Kidney (tissue), 14 donors: ENCODE data around the gene ACSBG1. TPM values are rescaled to one million over a fixed set of nuclear protein-coding genes. Genes with fewer than 3 reads are reported as not detected.
A peak's percentile ranks its signal among the peaks of the same experiment; 100 is the strongest.

Source experiments
- DNase-seq, 5 donors: peaks; one replicate each; pipeline ENCODE4 v3.0.0-alpha.2; 2013 to 2020
- FAIRE-seq: peaks from 2 replicates; lab custom pipeline; 2012; peaks lifted over from hg19 to GRCh38; lab: Jason Lieb, UNC
- H3K27ac ChIP-seq, 2 donors: one replicate each; pipeline ENCODE4 v1.7.0; 2013; ENCODE audit warnings: low read depth in 2 of 2, low read length in 2 of 2, inconsistent platforms in 1 of 2
- H3K27me3 ChIP-seq: one replicate; pipeline ENCODE4 v1.7.1; 2013; ENCODE audit warnings: low read length, inconsistent platforms; ENCODE audit not compliant: control insufficient read depth, insufficient read depth
- H3K36me3 ChIP-seq, 3 donors: one replicate each; pipeline versions ENCODE4 v1.7.0 to v1.7.1; 2013; ENCODE audit warnings: low read length in 3 of 3, control low read depth in 1 of 3, inconsistent platforms in 1 of 3; ENCODE audit not compliant: insufficient read depth in 3 of 3, control insufficient read depth in 2 of 3
- H3K4me1 ChIP-seq, 3 donors: one replicate each; pipeline versions ENCODE4 v1.7.0 to v1.7.1; 2013; ENCODE audit warnings: low read length in 3 of 3, inconsistent platforms in 1 of 3, low read depth in 1 of 3; ENCODE audit not compliant: control insufficient read depth in 2 of 3, insufficient read depth in 2 of 3
- H3K4me3 ChIP-seq, 3 donors: one replicate each; pipeline versions ENCODE4 v1.7.0 to v1.8.1; 2013; ENCODE audit warnings: low read length in 3 of 3, control low read depth in 1 of 3, inconsistent platforms in 1 of 3
- H3K9ac ChIP-seq, 3 donors: one replicate each; pipeline versions ENCODE4 v1.7.0 to v1.7.1; 2013; ENCODE audit warnings: low read length in 3 of 3, control low read depth in 1 of 3, inconsistent platforms in 1 of 3
- H3K9me3 ChIP-seq, 3 donors: one replicate each; pipeline versions ENCODE4 v1.7.0 to v1.7.1; 2013; ENCODE audit warnings: low read length in 3 of 3, control low read depth in 1 of 3, inconsistent platforms in 1 of 3; ENCODE audit not compliant: control insufficient read depth in 2 of 3, insufficient read depth in 1 of 3
- CTCF ChIP-seq: IDR thresholded peaks from 3 replicates; pipeline ENCODE4 v1.5.1; 2012; ENCODE audit warnings: mild to moderate bottlenecking, moderate library complexity, borderline replicate concordance; ENCODE audit not compliant: insufficient read depth; ENCODE audit errors: extremely low read depth
- intact Hi-C: fragments of 100-400 bp; cut with DNase I; formaldehyde crosslinking; loops from one replicate; pipeline ENCODE4 v1.11.1; 2022
- polyA plus RNA-seq: library from polyadenylated mRNA; stranded (reverse); fragments of 350-450 nt; fragmentation: Illumina TruSeq; extraction: RNeasy Lipid Tissue Mini Kit (QIAGEN cat#74804); gene quantifications from one replicate; pipeline ENCODE4 v1.2.3, GENCODE V29; 2014; ENCODE audit warnings: low read depth, low replicate concordance; ENCODE audit not compliant: insufficient read depth
- total RNA-seq: library from RNA; stranded (reverse); fragmentation: NEBNext Ultra II Directional; extraction: Animal tissue kit (Norgen Biotek cat#: 25700); gene quantifications from one replicate; pipeline ENCODE4 v1.2.1, GENCODE V29; 2021
- donor health status: control.
- donor health status: control.
- donor health status: control.
- donor health status: control.
- donor health status: control.
- donor health status: DM: yes; HTN: yes; CAD: no.
- donor health status: Normal renal cell carcinoma (clear cell type).

ACSBG1 gene
- total and polyA plus RNA-seq, 2 donors from 2014 or later = 0.13 to 0.86 TPM

DNA sequence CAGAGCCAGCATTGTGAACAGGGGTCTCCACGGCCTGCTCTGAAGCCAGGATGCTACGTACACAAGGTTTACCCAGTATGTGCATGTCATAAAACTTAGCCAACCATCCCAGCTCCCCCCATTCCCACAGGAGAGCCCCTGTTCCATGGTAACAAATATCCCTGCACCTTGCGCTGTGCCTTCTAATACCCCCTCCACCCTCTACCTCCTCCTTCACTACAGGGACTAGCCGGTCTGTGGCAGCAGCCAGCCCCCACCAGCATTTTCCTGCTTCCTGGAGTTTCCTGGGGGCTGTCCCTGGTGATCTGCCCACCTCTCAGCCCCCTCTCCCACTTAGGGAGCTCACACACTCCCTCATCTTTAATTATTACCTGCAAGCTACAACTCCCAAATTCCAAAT is 20.4 kb downstream of the ACSBG1 start:
- DNase-seq (peak in 2 of 5 donors; percentile 9 to 10), FAIRE-seq (no peak)
- peaks cover 0 to 8% (median 0%) of the 10 kb centered on the region in 3 donors for H3K4me1 ChIP-seq
- H3K9ac ChIP-seq = no peak overlapping the region
- no peak overlapping the region for H3K4me3 ChIP-seq
- TF ChIP-seq CTCF = no peak
- H3K9me3 ChIP-seq = no peaks in the 10 kb centered on the region
- H3K36me3 ChIP-seq = no peaks in the 10 kb centered on the region
- no peak overlapping the region for H3K27ac ChIP-seq
- H3K27me3 ChIP-seq = no peaks in the 10 kb centered on the region
- intact Hi-C loops = no loop called here

GRCh38 chr15:78213425-78213750 is 21.0 kb downstream of the ACSBG1 start:
- Histone ChIP-seq H3K4me1 (peaks cover 0 to 8% (median 0%) of the 10 kb centered on the region in 3 donors), H3K36me3 (no peaks in the 10 kb centered on the region), H3K9ac (no peak overlapping the region), H3K27me3 (no peaks in the 10 kb centered on the region), H3K27ac (no peak overlapping the region), H3K4me3 (no peak overlapping the region), H3K9me3 (no peaks in the 10 kb centered on the region)
- TF ChIP-seq CTCF = no peak
- intact Hi-C loops = no loop called here
- peak in 1 of 5 donors; percentile 57 for DNase-seq
- no peak for FAIRE-seq

DNA sequence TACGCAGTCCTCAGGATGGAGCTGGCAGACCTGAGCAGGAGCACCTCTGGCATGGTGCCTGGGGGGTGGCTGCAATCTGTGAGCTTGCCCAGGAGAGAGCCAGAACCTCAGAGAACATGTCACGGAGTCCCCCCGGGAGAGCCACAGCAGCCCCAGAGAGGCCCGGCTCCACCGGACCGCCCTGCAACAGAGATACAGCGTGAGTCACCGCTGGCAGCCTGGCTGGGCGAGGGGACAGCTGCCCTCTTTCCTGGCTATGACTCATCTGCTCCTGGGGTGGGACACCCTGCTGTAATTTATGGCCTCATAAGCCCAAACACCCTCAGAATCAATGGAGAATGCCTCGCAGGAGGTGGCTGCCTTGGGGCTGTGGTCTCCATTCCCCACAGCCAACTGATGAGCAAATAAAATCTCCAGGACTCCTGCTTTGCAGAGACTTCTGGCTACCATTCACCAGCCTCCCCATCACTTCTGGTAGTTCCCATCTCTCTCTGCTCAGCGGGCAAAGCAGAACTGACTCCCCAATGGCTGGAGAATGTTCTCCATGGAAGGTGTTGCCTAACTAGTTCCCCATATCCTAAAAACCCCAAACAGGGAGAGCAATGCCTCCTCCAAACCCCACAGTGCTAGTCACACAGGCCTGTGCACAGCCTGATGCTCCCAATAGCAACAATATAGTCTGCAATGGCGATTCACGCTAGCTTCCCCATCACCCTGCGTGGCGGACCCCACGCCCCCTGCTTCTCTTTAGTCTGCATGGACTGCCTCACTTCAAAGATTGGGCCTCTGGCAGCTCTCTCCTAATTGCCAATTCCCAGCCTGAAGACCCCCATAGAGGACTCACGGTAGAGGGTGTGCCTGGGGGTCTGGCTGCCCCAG is 21.6 kb downstream of the ACSBG1 start:
- no peaks in the 10 kb centered on the region for H3K36me3 ChIP-seq
- no peak for TF ChIP-seq CTCF
- no peak overlapping the region for H3K9ac ChIP-seq
- no peak for FAIRE-seq
- no peaks in the 10 kb centered on the region for H3K27me3 ChIP-seq
- H3K9me3 ChIP-seq = no peaks in the 10 kb centered on the region
- peaks cover 0 to 8% (median 0%) of the 10 kb centered on the region in 3 donors for H3K4me1 ChIP-seq
- H3K4me3 ChIP-seq = no peak overlapping the region
- peak in 1 of 5 donors; percentile 81 for DNase-seq
- no peak overlapping the region for H3K27ac ChIP-seq
- intact Hi-C loops = no loop called here
